Right lobe of liver (tissue), 6 donors: ENCODE data around the gene NPRL2. TPM values are rescaled to one million over a fixed set of nuclear protein-coding genes. Genes with fewer than 3 reads are reported as not detected.

ENCODE experiments used
- ATAC-seq, 4 donors: fragments of 200-7000 bp; cut with Tn5 transposase; one replicate each; pipeline ENCODE4 v1.9.1; 2020; ENCODE audit warnings: mild to moderate bottlenecking in 4 of 4, moderate library complexity in 4 of 4
- DNase-seq, 3 donors: peaks; one replicate each; pipeline ENCODE4 v3.0.0-alpha.2; 2020
- H3K27ac ChIP-seq, 3 donors: fragments of 200-600 bp; one replicate each; pipeline ENCODE4 v1.8.0; 2022
- H3K27me3 ChIP-seq, 2 donors: fragments of 200-600 bp; one replicate each; pipeline ENCODE4 v1.8.0; 2022
- H3K36me3 ChIP-seq, 4 donors: fragments of 200-600 bp; sonication (generic) in 1 of 4; one replicate each; pipeline versions ENCODE4 v1.5.1 to v1.8.0; 2017 to 2022; ENCODE audit warnings: control low read depth in 1 of 4
- H3K4me1 ChIP-seq, 4 donors: fragments of 200-600 bp; sonication (generic) in 1 of 4; one replicate each; pipeline versions ENCODE4 v1.5.1 to v1.8.0; 2017 to 2022; ENCODE audit warnings: control low read depth in 1 of 4
- H3K4me3 ChIP-seq, 3 donors: fragments of 200-600 bp; one replicate each; pipeline ENCODE4 v1.8.0; 2022
- H3K9me3 ChIP-seq, 4 donors: fragments of 200-600 bp; sonication (generic) in 1 of 4; one replicate each; pipeline versions ENCODE4 v1.5.1 to v1.8.0; 2017 to 2022; ENCODE audit warnings: control low read depth in 1 of 4
- CTCF ChIP-seq, 4 donors: fragments of 200-600 bp in 3 of 4; fragments of 450-650 bp in 1 of 4; IDR thresholded peaks; one replicate each; pipeline versions ENCODE4 v1.5.1 to v1.8.0; 2016 to 2022; ENCODE audit warnings: antibody characterized with exemption in 4 of 4, mild to moderate bottlenecking in 2 of 4
- POLR2A ChIP-seq: fragments of 450-650 bp; IDR thresholded peaks from one replicate; pipeline ENCODE4 v1.6.1; 2017; ENCODE audit warnings: antibody characterized with exemption, mild to moderate bottlenecking
- WGBS: methylation state at CpG from one replicate; pipeline ENCODE4 v1.1.6; 2018; ENCODE audit warnings: low coverage, low lambda C conversion rate; ENCODE audit not compliant: insufficient coverage; ENCODE audit errors: missing lambda C conversion rate; 5-methylcytosine and 5-hydroxymethylcytosine counted together
- intact Hi-C, 2 donors: fragments of 100-400 bp; cut with DNase I; formaldehyde crosslinking; loops; one replicate each; pipeline versions ENCODE4 v1.11.2 to v1.14.1; 2022
- total RNA-seq, 6 experiments: library from RNA; depleted of rRNA in 2 of 6; stranded (reverse); fragments of >200 nt in 2 of 6; fragmentation: NEBNext Ultra II Directional in 3 of 6; extraction: Animal tissue kit (Norgen Biotek cat#: 25700) in 3 of 6; gene quantifications; one replicate each; pipeline versions ENCODE4 v1.1.0 to v1.2.4, GENCODE V29; 2016 to 2023
- donor health status: DM: no; HTN: yes; CAD: no.
- donor health status: DM: no; HTN: no; CAD: no.
- donor health status: DM: no; HTN: no; CAD: no.
- donor health status: DM: no; HTN: yes; CAD: no.
- donor health status: DM: no; HTN: yes; CAD: no.

NPRL2 gene
- total RNA-seq, 6 experiments from 2014 or later, result 10.6 to 18.3 (median 14.4) TPM

DNA sequence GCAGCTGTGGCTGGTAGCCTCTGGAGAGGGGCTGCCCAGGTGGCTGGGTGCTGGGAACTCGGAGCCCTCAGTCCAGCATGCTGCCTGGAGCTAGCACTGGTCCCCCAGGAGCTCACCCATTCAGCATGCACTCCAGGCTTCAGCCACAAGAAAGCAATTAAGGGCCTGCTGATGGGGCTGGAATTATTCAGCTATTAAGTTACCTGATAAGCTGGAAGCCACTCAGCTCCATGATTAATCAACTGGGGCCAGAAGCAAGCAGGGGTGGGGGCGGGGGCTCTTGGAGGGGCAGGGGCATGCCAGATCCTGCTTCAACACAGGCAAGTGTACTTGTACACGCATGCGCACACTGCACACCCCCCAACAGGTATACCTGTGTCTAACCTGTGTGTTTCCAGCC is 30.8 kb upstream of the NPRL2 start:
- H3K4me3 ChIP-seq, result no peak overlapping the region
- intact Hi-C loops, result no loop called here
- DNase-seq, result no peak
- H3K9me3 ChIP-seq, result no peaks in the 10 kb centered on the region
- ATAC-seq, result no peak
- no peak overlapping the region for H3K27ac ChIP-seq
- WGBS, result no CpG with 5 or more reads among the region's 4 CpGs
- TF ChIP-seq POLR2A (no peak), CTCF (IDR thresholded peaks at IDR 0.05) (no peak)
- no peaks in the 10 kb centered on the region for H3K4me1 ChIP-seq
- H3K27me3 ChIP-seq, result no peaks in the 10 kb centered on the region
- H3K36me3 ChIP-seq, result no peaks in the 10 kb centered on the region

- intact Hi-C loops, result no loop called here
- Histone ChIP-seq H3K4me1 (no peaks in the 10 kb centered on the region), H3K9me3 (no peaks in the 10 kb centered on the region), H3K27me3 (no peaks in the 10 kb centered on the region), H3K4me3 (no peak overlapping the region), H3K27ac (no peak overlapping the region), H3K36me3 (no peaks in the 10 kb centered on the region)
- DNase-seq (no peak), ATAC-seq (no peak)
- WGBS, result 80% methylated on average over 14 of the region's 17 CpGs
- TF ChIP-seq POLR2A (no peak), CTCF (IDR thresholded peaks at IDR 0.05) (no peak)
Measured at GRCh38 chr3:50380405-50381085, 30.0 kb upstream of the NPRL2 start.

DNA sequence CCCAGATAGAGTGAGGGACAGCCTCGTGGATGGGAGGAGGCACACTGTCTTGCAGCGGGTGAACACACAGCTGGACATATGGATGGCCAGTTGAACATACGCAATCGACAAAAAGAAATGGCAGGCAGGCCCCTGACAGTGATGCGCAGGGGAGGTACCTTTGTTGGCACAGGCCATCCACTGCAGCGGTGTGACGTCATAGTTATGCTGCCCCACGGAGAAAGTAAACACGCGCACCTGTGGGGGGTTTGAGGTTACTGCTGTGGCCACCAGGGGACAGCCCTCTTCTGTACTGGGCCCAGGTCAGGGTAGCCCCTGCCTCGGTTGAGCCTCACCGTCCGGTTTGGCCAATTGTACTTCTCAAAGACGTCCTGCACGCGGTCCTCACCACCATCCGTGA is 28.2 kb upstream of the NPRL2 start:
- no peak for ATAC-seq
- no peaks in the 10 kb centered on the region for H3K4me1 ChIP-seq
- intact Hi-C loops, result loop anchor here in 1 of 2 donors (10.0 kb wide), 1 partner anchor 156 kb away; no protein-coding TSS in a partner anchor

GRCh38 chr3:50378024-50378423 is 27.4 kb upstream of the NPRL2 start:
- no peaks in the 10 kb centered on the region for H3K9me3 ChIP-seq
- intact Hi-C loops, result loop anchor here in 1 of 2 donors (10.0 kb wide), 1 partner anchor 157 kb away; no protein-coding TSS in a partner anchor
- no peak overlapping the region for H3K4me3 ChIP-seq
- WGBS, result no CpG with 5 or more reads among the region's 6 CpGs
- TF ChIP-seq POLR2A, result no peak
- TF ChIP-seq CTCF (IDR thresholded peaks at IDR 0.05), result no peak
- H3K4me1 ChIP-seq, result no peaks in the 10 kb centered on the region
- ATAC-seq, result no peak
- no peak for DNase-seq
- H3K27me3 ChIP-seq, result no peaks in the 10 kb centered on the region
- no peaks in the 10 kb centered on the region for H3K36me3 ChIP-seq
- no peak overlapping the region for H3K27ac ChIP-seq

More for the DNA sequence above, 28.2 kb upstream of the NPRL2 start:
- Histone ChIP-seq H3K27me3 (no peaks in the 10 kb centered on the region), H3K9me3 (no peaks in the 10 kb centered on the region), H3K4me3 (no peak overlapping the region), H3K36me3 (no peaks in the 10 kb centered on the region), H3K27ac (no peak overlapping the region)
- WGBS, result 86% methylated on average over 10 of the region's 17 CpGs
- no peak for DNase-seq
- TF ChIP-seq POLR2A (no peak), CTCF (IDR thresholded peaks at IDR 0.05) (no peak)
